ENCODE results near the gene ARSI. TPM values are rescaled to one million over a fixed set of nuclear protein-coding genes. Genes with fewer than 3 reads are reported as not detected.

ARSI gene
- total and polyA plus RNA-seq, 2 of the 13 experiments (the other 11 are each of a cell fraction or from before 2014, with no cell fraction given) = 4.2 to 33.9 TPM

- TF ChIP-seq ZNF709 (CRISPR knock-in tag; IDR thresholded peaks at IDR 0.05) = no peak
- TF ChIP-seq ZNF468 (CRISPR knock-in tag; IDR thresholded peaks at IDR 0.05) = no peak
- no peak for TF ChIP-seq ZNF20 (CRISPR knock-in tag; IDR thresholded peaks at IDR 0.05)
- TF ChIP-seq ZNF276 (CRISPR knock-in tag; IDR thresholded peaks at IDR 0.05; ENCODE audit: low read depth) = peak; percentile 63; the same call in 1 of the 2 replicates
- TF ChIP-seq MTA1 (CRISPR knock-in tag; IDR thresholded peaks at IDR 0.05; ENCODE audit: borderline replicate concordance) = peak; percentile 79; the same call in 1 of the 2 replicates
- no peak for TF ChIP-seq NFE2L1 (CRISPR knock-in tag; IDR thresholded peaks at IDR 0.05; ENCODE audit: borderline replicate concordance)
- TF ChIP-seq DZIP1 (CRISPR knock-in tag; IDR thresholded peaks at IDR 0.05) = no peak
- no peak; a peak in 1 of 4 replicates for TF ChIP-seq REST (IDR thresholded peaks at IDR 0.05; ENCODE audit: borderline replicate concordance in 1 of 2, low read depth in 1 of 2, low read length in 2 of 2)
- peak; percentile 85; the same call in 1 of the 2 replicates for TF ChIP-seq ZNF614 (CRISPR knock-in tag; IDR thresholded peaks at IDR 0.05; ENCODE audit: borderline replicate concordance)
- TF ChIP-seq NR3C1 (CRISPR knock-in tag; IDR thresholded peaks at IDR 0.05) = no peak
- TF ChIP-seq ZMAT3 (CRISPR knock-in tag; conservative IDR thresholded peaks at IDR 0.05) = no peak; the same call in 1 of the 2 replicates
- TF ChIP-seq CCAR2 (optimal IDR thresholded peaks at IDR 0.05; ENCODE audit: low read depth, low read length) = no peak
- TF ChIP-seq ZNF205 (CRISPR knock-in tag; IDR thresholded peaks at IDR 0.05) = peak; percentile 85; the same call in 1 of the 2 replicates
- no peak for TF ChIP-seq ZNF530 (CRISPR knock-in tag; IDR thresholded peaks at IDR 0.05; ENCODE audit: low read depth)
- no peak for TF ChIP-seq ZFYVE20 (CRISPR knock-in tag; IDR thresholded peaks at IDR 0.05; ENCODE audit: borderline replicate concordance, low read depth)
- TF ChIP-seq HNF4G (IDR thresholded peaks at IDR 0.05; ENCODE audit: borderline replicate concordance, low read depth, low read length) = no peak; the same call in 1 of the 2 replicates
- 0 out of 2 replicates have a peak, but pooled peaks have one; percentile 43 for TF ChIP-seq HNF4G (CRISPR knock-in tag; IDR thresholded peaks at IDR 0.05; ENCODE audit: borderline replicate concordance, low read depth)
- no peak for TF ChIP-seq ZNF225 (CRISPR knock-in tag; IDR thresholded peaks at IDR 0.05)
- no peak for TF ChIP-seq SCMH1 (CRISPR knock-in tag; IDR thresholded peaks at IDR 0.05; ENCODE audit: borderline replicate concordance)
- peak; percentile 100 for TF ChIP-seq NR2F6 (IDR thresholded peaks at IDR 0.05)
- TF ChIP-seq NR2F6 (CRISPR knock-in tag; IDR thresholded peaks at IDR 0.05) = peak; percentile 100
- 0 out of 2 replicates have a peak, but pooled peaks have one; percentile 63 for TF ChIP-seq ZFP1 (CRISPR knock-in tag; IDR thresholded peaks at IDR 0.05)
Measured at GRCh38 chr5:150350524-150351344, 48.0 kb upstream of the ARSI start (continued).
